Stimulated activated CD8-positive, alpha-beta memory T cell treated with anti-CD3 and anti-CD28 coated beads, Interleukin-7, amount 100 ng/mL, for 1 hour (primary cell): ENCODE measurements around the gene KIF5A.

Source experiments
- DNase-seq, 2 donors: peaks; one replicate each; pipeline ENCODE4 v3.0.0-alpha.2; 2020; ENCODE audit warnings: low read depth in 2 of 2

Gene KIF5A

DNA sequence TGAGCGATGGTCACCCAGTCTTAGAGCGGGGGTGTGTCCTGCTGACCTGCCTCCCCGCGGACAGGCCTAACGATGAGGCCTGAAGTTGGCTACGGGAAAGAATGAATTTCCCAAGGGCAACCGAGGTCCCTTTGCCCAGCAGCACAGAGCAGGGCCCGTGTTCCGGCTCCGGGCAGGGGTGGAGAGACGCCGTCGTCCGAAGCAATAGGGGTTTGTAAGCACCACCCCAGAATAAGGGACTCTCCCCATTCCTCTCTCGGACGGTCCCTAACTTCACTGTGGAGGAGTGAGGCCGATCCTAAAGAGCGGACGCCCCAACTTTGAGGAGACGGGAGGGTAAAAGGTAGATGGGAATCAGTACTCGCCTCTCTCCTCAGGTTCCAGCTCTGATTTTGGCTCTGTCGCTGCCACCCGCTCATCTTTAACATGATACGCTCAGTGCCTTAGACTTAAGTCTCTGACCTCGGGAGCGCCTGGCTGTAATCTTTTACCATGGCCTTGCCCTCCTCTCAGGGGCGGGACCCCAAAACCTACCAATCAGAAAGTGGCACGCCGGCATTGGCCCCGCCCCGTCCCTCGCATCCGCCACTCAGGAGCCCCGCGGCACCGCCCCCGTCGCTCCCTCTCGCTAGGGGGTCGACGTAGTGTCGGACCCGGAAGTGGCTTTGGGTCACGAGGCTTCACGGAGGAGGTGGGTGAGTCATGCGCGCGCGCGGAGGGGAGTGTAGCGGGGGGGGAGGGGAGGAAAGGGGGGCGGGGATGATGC is 29.6 kb upstream of the KIF5A start, which contains the start of gene DDIT3:
TSS of gene DDIT3 (minus strand) at position 462 of the 766 bp plus-strand sequence. CDS start 3,108 bp downstream, outside the sequence.
- peak; percentile 99 for DNase-seq

DNA sequence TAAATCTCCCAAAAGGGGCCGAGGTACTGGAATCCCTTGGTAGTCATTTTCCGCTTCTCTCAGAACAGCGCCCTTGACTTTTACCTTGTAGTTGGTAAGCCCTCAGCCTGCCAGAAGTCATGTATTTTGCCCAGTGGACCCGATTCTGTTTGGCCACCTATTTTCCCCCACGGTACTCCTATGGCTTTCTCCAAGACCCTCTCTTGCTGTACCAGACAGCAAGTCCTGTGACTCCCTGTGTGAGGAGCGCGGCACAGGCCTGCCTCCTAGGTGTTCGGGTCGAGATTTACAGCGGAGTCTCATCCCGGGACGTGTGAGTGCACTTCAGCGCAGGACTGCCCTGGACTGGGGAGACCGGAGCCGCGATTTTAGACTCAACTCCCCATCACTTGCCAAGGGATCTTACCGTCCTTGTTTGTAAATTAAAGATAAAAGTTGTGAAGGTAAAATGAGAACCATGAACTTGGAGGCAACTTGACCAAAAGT is 28.3 kb upstream of the KIF5A start:
- DNase-seq, result no peak

- DNase-seq, result peak; percentile 68 to 76
Measured at GRCh38 chr12:57522011-57522886, 27.6 kb upstream of the KIF5A start, which contains the start of gene MBD6. Gene MBD6, plus strand, starts transcription at chr12:57522824. Its CDS starts 1,480 bp downstream, at chr12:57524304.

GRCh38 chr12:57522887-57523705 is 26.7 kb upstream of the KIF5A start:
- no peak for DNase-seq

DNA sequence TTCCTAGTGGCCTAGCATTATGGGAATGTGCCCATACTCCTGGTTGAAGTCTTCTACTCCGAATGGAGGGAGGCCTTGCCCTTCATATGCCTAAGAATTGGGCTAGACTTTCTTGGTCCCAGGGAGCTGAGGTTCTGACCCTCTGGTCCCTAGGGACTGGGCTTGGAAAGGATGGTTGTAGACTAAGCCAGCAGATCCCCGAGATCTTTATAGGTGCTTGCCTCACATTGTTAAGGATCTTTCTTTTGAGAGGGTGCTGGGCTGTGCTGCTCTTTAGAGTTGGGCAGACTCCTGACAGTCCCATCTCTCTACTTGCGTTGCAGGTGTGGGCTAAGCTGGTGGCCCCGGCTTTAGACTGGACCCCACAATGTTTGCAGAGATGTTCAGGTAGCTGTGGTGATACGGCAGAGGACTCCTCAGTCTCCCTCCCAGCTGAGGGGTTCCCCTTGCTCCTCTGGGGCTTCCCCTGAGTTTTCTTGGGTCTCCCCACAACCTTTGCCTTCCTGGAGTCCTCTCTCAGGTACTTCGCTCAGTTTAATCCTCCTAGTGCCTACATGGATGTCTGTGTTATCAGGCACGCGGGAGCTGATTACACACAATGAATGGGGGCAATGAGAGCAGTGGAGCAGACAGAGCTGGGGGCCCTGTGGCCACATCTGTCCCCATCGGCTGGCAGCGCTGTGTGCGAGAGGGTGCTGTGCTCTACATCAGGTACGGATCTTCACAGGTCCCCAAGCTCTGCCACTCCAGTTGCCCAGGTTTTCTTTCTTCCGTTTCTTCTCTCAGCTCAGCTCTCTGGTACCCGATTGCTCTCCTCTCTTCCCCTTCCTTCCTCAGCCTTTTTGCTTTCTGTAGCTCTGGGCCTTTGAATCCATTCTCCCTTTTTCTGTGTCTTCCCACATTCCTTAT is 25.9 kb upstream of the KIF5A start:
- DNase-seq, result no peak

DNA sequence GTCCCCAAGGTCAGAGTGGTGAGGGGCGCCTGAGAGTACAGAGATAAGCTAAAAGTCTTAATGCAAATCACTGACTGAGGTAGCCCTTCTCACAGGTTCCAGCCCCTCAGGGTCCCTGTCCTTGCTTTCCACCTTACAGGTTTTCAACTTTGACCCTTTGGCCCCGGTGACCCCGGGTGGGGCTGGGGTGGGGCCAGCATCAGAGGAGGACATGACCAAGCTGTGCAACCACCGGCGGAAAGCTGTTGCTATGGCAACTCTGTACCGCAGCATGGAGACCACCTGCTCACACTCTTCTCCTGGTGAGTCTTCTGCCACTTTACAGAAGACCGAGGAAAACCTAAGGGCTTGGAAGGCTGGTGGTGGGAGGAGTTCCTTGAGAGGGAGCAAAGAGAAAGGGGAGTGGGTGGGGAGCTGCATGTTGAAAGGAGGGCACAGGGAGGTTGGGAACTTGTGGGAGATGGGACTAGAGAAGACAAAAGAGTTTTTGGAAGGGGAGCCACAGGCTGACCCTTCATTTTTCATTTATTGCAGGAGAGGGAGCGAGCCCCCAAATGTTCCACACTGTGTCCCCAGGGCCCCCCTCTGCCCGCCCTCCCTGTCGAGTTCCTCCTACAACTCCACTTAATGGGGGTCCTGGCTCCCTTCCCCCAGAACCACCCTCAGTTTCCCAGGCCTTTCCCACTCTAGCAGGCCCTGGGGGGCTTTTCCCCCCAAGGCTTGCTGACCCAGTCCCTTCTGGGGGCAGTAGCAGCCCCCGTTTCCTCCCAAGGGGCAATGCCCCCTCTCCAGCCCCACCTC is 24.8 kb upstream of the KIF5A start:
- no peak for DNase-seq

DNA sequence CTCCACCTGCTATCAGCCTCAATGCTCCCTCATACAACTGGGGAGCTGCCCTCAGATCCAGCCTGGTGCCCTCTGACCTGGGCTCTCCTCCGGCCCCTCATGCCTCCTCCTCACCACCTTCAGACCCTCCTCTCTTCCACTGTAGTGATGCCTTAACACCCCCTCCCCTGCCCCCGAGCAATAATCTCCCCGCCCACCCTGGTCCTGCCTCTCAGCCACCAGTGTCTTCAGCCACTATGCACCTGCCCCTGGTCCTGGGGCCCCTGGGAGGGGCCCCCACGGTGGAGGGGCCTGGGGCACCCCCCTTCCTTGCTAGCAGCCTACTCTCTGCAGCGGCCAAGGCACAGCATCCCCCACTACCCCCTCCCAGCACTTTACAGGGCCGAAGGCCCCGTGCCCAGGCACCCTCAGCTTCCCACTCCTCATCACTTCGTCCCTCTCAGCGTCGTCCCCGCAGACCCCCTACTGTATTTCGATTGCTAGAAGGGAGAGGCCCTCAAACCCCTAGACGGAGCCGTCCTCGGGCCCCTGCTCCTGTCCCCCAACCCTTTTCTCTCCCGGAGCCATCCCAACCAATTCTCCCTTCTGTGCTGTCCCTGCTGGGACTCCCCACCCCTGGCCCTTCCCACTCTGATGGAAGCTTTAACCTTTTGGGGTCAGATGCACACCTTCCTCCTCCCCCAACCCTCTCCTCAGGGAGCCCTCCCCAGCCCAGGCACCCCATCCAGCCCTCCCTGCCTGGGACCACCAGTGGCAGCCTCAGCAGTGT is 24.0 kb upstream of the KIF5A start:
- DNase-seq, result no peak

- DNase-seq, result no peak
Measured at GRCh38 chr12:57526477-57527126, 23.2 kb upstream of the KIF5A start.

- DNase-seq, result no peak
Measured at GRCh38 chr12:57527184-57527583, 22.7 kb upstream of the KIF5A start.

DNA sequence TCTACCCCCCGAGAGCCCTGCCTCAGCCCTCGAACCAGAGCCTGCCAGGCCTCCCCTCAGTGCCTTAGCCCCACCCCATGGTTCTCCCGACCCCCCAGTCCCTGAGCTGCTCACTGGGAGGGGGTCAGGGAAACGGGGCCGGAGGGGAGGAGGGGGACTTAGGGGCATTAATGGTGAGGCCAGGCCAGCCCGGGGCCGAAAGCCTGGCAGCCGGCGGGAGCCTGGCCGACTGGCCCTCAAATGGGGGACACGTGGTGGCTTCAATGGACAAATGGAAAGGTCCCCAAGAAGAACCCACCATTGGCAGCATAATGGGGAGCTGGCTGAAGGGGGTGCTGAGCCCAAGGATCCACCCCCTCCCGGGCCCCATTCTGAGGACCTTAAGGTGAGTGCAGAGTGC is 21.7 kb upstream of the KIF5A start:
- no peak for DNase-seq

GRCh38 chr12:57528831-57529555 is 20.9 kb upstream of the KIF5A start:
- DNase-seq, result no peak

DNA sequence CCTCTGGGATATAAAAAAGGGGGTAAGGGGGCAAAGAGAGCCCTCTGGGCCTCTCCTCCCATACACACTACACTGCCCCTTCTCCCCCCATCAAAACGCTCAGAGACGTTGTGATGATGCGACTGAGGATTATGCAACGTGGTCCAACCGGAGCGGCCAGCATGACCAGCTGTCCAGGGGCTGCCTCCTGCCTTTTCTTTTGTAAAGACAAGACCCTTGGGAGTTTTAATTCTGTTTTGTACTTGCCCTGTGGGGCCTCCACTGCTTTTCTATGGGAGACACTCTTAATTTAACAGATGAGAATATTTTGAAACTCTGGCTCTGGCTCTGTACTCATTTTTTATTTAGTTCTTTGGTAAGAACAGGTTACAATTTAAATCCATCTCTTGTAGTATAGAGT is 20.0 kb upstream of the KIF5A start:
- DNase-seq, result no peak

DNA sequence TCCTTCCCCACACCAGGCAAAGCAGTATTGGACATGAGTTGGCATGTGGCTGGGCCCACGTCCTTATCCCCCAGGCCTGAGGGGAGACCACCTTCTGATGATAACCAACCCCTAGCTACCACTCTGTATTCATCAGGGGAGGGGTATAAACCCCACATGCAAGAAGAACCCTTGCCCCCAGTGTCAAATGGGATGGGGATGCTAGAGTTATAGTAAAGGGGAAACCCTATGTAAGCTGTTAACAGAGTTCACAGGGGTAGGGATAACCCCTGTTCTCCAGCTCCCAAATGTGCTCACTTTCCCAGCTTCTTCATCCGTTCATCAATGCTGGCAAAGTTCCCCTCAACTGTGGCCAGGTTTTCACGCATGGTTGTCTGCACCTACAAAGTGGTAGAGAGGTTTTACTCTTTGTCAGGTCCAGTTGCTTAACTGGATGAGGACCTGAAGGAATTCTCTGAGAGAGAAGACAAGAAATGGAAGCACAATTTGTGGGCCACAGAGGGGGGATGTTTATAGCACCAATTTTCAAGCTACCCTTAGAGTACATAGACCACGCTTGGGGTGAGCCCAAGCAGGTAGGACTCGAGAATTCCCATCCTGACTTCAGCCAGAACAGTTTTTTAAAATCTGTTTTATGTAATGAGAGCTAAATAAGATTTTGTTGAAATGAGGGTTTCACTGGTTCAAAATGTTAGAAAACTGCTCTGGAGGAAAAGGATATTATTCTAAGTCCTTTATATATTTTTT is 19.3 kb upstream of the KIF5A start:
- no peak for DNase-seq

DNA sequence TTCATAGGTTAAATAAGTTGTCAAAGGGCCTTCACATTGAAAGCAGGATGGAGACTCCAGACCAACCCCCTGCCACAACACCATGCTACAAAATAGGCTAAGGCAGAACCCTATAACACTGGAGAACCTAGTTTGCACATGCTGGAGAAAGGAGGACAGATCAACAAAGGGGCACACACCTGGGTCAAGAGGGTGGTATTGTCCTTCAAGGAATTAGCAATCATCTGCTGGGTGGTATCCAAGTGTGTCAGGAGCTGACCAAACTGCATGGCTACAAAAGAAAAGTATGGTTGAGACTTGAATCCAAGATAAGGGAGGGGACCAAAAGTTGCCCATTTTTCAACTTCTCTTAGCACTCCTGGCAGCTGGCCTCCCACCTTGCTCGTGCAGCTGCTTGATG is 18.0 kb upstream of the KIF5A start:
- no peak for DNase-seq

DNA sequence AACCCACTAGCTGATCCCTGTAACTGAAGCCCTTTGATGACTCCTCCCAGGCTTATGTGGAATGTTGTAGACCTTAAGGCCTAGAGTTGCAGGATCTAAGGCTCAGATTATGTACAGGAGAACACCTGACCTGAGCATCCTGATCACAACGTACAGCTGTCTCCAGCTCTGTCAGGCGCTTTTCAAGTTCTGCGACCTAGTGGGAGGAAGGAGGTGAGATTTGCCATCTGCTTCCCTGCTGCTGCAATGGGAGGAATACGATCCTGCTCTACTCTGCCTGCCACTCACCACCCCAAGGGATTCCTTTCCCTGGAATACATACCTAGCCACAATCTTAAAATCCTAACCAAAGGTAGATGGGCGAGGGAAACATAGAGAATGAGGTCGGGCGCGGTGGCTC is 16.7 kb upstream of the KIF5A start:
- DNase-seq, result no peak

- DNase-seq, result no peak
Measured at GRCh38 chr12:57534250-57534649, 15.6 kb upstream of the KIF5A start.

GRCh38 chr12:57534991-57535543 is 14.8 kb upstream of the KIF5A start:
- no peak for DNase-seq
